GM21515 (cell line): ENCODE data around the gene ARHGAP5.
A peak's percentile ranks its signal among the peaks of the same experiment; 100 is the strongest.

Source experiments
- ATAC-seq: cut with Tn5 transposase; IDR thresholded peaks from one replicate; pipeline ENCODE4 v1.9.1; 2021; ENCODE audit not compliant: unreplicated experiment

The ARHGAP5 gene, protein sequence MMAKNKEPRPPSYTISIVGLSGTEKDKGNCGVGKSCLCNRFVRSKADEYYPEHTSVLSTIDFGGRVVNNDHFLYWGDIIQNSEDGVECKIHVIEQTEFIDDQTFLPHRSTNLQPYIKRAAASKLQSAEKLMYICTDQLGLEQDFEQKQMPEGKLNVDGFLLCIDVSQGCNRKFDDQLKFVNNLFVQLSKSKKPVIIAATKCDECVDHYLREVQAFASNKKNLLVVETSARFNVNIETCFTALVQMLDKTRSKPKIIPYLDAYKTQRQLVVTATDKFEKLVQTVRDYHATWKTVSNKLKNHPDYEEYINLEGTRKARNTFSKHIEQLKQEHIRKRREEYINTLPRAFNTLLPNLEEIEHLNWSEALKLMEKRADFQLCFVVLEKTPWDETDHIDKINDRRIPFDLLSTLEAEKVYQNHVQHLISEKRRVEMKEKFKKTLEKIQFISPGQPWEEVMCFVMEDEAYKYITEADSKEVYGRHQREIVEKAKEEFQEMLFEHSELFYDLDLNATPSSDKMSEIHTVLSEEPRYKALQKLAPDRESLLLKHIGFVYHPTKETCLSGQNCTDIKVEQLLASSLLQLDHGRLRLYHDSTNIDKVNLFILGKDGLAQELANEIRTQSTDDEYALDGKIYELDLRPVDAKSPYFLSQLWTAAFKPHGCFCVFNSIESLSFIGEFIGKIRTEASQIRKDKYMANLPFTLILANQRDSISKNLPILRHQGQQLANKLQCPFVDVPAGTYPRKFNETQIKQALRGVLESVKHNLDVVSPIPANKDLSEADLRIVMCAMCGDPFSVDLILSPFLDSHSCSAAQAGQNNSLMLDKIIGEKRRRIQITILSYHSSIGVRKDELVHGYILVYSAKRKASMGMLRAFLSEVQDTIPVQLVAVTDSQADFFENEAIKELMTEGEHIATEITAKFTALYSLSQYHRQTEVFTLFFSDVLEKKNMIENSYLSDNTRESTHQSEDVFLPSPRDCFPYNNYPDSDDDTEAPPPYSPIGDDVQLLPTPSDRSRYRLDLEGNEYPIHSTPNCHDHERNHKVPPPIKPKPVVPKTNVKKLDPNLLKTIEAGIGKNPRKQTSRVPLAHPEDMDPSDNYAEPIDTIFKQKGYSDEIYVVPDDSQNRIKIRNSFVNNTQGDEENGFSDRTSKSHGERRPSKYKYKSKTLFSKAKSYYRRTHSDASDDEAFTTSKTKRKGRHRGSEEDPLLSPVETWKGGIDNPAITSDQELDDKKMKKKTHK (N-terminal part only)

DNA sequence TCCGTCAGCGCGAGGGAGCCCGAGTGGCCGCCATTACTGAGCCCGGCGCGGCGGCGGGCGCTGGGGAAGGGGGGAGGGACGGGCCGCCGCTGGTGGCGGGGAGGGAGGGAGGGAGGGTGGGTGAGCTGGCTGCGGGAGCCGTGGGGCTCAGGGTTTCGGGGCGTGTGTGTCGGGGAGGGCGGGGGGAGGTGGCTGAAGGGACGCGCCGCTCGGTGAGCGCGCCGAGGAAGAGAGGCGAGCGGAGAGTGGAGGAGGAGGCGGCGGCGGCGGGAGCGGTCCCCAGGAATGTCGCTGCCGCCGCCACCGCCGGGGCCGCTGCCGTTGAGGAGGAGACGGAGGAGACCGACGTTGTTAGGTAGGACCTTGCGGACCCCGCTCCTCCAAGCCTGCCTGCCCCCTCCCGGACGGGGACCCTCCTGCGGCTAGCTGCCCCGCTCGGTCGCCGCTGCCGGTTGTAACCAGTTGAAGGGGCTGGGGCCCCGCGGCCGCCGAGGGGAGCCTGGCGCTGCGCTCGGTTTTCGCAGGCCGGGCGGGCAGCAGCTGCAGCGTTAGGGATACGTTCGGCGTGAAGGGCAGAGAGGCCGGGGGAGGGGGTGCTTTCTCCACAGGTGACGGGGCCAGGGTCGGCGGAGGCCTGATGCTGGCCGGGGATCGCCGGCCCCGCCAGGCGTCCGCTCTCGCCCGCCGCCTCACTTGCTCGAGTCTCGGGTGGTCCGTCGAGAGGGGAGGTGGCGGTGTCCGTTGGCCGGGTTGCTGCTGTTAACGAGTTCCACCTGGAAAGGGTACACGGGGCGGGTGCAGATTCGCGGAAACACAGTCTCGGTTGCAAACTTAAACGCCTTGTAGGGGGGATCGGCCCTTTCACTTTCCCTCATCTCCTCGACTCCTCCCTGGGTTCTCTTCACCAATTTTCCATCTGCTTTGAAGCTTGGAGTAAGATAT, at the start of gene ARHGAP5:
TSS of gene ARHGAP5 (plus strand) at position 224 of the 942 bp plus-strand sequence. CDS start 13,366 bp downstream, outside the sequence.
- peak; percentile 44 for ATAC-seq

DNA sequence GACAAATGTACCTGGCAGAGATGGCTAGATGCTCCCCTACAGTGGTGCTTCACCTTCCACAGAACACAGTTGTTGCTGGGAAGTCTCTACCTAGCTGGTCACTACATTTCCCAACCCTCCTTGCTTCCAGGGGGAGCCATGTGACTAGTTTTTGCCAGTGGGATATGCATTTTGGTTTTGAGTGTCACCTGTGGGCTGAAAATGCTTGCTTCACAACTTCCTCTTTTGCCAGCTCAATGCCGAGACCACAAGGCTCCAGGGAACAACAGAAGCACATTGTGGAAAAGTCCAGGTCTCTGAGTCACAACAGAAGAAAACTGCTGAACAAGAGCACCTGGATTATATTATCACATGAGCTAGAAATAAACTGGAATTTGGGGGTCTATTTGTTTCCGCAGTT, 48.5 kb upstream of the ARHGAP5 start:
- no peak for ATAC-seq

DNA sequence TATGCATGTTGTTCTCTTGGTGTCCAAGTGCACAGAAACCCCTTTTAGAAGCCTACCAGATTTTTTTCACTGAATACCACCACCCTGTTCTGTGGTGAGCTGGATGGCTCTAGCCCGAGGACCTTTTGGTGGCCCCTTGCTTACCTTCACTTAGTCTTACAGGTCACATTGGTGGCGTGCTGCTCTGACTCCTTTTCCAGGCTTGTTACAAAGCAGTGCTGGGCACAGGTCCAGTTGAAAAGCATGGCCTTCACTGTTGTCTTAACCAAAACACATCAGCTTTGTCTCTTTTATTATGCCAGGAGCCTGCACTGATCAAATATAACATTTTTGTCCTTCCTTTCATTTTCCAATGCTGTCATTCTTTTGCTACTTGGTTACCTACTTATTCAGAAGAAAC, 43.6 kb upstream of the ARHGAP5 start:
- no peak for ATAC-seq

DNA sequence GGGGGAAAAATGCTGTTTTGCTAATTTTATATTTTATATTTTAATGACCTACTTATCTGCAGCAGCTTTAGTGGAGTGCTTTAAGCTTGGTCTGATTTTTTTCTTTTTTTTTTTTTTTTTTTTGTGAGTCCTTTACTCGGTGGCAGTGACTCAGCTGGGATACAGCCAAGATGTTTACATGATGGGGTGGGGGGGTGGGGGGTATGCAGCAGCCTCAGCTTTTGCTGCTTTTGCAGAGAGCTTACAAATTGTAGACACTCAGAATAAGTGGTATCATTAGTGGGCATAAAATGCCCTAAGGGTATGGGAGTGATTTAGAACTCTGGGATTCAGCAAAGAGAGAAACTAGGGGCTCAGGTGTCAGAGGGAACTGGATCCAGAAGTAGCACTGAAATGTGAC, 38.2 kb upstream of the ARHGAP5 start:
- ATAC-seq: no peak

DNA sequence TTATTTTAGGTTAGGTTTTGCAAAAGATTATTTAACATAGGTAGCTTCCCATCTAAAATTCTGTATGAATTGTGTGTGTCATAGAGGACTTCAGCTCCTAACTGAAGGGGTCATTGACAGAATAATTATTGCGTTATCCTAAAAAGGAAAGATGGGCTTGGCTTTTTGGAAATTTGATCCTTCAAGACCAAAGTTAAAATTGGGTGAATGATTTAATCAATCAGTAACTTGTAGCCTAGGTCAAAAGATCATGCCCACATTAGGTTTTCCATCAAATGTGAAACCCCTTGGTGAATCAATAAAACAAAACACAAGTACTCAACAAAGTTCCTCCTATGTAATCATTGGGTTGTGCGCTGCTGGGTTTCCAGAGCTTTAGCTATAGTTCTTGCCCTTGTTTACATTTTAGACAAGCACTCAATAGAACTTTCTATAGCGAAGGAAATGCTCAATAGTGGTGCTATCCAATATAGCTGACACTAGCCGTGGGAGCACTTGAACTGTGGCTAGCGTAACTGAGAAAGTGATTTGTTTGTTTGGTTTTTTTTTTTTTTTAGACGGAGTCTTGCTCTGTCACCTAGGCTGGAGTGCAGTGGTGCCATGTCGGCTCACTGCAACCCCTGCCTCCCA, 37.6 kb upstream of the ARHGAP5 start:
- ATAC-seq: no peak

DNA sequence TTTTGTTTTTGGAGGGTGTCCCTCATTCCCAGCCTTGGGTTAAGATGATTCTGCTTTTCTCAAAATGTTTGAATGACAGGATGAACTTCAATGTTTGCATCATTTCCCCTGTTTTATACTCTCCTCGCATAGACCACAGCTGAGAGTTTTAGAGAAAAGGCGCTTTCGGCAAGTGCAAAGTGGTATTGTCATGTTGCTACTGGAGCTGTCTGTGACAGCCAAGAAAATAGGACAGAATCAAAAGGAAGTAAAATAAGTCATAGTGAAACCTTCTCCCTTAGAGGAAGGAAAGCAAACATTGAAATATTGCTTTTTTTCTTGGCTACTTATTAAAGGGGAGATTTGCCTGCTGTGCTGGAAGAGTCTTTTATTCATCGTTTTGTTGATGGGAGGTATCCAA, 33.5 kb upstream of the ARHGAP5 start:
- no peak for ATAC-seq

DNA sequence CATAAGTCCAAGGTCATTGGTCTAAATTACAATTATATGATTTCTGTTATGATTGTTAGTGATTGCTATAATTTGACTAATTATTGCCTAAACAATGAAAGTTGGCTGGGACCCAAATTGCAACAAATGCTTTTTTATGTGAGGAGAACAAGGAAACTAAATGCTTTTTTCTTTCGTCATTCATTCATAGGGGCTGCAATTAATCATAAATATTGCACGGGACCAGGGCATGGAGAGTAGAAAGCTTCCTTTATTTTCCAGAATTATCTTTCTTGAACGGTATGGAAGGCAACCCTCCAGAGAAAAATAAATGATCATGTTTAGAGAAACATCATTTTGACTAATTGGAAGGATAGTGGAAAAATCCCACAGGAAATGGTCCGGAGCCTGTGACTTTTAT, 32.6 kb upstream of the ARHGAP5 start:
- ATAC-seq: no peak

DNA sequence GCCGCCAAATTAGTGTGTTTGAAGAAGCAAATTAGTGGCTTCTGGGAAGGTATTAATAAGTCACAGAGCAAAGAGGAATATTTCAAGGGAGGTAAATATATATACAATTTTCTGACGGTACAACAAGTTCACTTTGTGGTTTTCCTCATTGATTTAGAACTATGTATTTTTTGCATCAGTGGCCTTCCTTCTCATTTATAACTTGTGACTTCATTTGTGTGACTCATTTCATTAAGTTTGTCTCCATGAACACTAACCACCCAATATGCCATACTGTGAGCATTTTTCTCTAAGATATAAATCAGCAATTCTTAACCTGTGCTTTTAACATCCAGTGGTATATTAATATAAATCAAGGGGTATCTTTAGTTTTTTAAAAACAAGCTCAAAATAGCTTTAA, 29.3 kb upstream of the ARHGAP5 start:
- ATAC-seq: no peak

DNA sequence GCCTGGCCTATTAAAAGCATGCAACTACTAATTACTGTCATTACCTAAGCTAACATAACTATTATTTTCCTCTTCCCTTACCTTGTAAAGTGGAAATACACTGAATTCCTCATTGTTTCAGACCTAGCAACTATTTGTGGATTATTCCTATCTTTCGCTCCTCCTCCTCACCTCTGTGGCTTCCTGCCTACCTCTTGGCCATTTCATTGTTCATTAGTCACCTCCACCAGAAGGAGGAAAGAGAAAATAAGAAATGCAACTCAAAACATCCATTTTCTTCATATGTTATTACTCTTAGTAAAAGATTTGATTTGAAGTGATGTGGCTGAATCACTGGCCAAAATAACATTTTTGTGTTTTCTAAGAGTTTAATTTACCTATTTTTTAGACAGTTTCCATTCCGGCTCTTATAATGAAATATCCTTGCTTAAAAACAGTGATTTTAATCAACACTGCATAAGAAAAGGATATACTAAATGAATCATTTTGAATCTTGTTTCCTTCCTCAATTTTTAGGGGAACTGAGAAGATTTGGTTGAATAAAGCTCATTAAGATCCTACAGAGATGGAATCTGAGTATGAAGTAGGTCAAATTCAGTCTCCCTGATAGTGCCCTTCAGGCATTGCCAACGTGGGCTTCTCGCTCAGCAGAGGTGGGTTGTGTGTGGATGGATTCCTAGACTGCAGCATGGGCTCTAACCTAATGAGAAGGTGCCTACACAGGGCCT, 27.6 kb upstream of the ARHGAP5 start:
- no peak for ATAC-seq

DNA sequence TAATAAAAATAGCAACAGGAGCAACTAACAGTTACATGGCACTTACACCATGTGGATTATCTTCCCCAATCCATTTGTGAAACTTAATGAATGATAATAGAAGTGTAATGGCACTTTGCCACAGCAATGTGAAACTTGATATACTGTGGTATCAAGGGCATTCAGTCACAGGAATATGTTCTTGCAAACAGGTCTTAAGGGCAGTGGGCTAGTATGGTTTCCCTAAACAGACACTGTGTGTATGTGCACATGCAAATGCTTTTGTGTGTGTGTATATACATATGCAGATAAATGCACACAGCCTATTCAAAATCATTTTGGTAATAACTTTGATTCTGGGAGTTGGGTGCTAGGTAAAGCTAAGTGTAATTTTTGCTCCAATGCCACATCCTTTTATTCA, 26.2 kb upstream of the ARHGAP5 start:
- no peak for ATAC-seq

DNA sequence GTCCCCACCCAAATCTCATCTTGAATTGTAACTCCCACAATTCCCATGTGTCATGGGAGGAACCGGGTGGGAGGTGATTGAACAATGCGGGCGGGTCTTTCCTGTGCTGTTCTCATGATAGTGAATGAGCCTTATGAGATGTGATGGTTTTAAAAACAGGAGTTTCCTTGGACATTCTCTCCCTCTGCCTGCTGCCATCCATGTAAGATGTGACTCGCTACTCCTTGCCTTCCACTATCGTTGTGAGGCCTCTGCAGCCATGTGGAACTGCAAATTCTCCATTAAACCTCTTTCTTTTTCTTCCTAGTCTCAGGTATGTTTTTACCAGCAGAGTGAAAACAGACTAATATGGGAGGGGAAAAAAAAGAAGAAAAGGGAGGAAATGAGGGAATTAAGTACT, 22.6 kb upstream of the ARHGAP5 start:
- no peak for ATAC-seq

DNA sequence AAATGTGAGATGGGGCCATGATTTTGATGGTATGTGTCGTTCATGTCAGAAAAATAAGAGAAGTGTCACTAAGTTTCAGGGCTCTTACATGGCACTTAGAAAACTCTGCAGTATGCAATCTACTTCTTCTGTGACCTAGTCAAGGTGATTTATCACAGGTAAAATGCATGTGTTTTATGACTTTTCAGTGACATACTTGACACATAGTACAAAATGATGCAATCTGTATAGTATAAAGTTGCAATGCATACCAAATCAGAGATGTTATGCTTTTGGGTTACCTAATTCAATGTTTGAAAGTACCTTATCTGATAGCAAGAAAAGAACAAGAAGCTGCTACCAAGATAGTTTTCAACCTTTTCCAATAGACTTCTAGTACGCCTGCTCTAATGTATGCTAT, 21.9 kb upstream of the ARHGAP5 start:
- no peak for ATAC-seq

DNA sequence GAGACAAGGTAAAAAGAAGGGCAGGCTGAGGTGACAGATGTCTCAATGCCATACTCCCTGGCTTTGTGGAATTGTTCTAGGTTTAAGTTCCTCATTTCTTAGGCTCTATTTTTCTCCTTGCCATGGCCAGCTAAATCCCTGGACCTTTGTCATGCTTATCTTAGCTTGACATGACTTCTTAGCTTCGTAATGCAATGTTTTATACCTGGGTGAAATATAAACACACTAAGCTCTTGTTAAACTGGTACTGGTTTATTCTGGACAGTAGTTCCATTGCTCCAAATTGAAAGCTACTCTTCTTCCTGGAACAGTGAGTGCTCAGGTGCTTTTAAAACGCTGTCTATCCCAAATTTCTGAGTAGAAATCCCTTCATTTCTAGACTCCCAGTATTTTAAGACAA, 17.4 kb upstream of the ARHGAP5 start:
- no peak for ATAC-seq

DNA sequence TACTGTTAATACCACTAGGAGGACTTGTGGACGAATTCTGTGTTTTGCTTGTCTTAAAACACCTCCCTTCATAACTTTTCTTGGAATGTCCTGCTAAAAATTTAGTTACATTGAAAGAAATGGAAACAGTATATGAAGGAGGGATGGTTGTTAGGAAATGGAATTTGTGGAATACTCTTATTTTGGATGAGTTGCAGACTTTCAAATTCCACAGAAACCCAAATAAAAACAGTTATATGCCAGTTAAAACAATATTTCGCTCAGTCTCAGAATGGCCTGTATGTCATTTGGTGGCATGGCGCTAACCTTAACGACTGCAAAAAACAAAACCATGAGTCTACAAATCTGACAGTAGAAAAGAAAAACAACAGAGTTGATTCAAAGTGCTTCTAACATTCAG, 12.2 kb upstream of the ARHGAP5 start:
- ATAC-seq: no peak

DNA sequence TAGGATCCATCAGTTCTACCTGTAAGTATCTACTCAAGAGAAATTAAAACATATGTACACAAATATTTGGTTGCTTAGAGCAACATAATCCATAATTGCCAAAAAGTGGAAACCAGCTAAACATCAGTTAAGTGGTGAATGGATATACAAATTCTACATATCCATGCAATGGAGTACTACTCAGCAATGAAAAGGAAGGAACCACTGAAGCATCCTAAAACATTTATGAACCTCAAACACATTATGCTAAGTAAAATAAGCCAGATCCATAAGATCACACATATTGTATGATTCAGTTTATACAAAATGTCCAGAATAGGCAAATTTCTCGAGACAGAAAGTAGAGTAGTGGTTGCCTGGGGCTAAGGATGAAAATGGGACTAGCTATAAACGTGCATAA, 8.4 kb upstream of the ARHGAP5 start:
- ATAC-seq: no peak

DNA sequence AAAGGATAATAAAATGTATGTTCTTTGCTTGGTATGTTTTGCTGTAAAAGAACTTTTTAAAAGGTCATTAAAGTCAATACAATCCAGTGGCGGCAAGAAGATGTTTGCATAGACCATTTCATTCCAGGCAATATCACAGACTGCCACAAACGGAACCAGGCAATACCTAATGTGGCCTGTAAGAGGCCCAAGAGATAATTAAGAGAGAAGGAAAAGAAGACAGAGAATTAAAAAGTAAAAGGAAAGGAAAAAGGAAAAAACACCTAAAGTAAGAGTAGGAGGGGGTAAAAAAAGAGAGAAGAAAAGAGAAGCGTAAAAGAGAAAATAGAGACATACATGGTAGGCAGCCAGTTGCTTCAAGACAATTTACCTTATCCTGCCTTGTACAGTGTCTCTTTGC, 6.8 kb upstream of the ARHGAP5 start:
- no peak for ATAC-seq

DNA sequence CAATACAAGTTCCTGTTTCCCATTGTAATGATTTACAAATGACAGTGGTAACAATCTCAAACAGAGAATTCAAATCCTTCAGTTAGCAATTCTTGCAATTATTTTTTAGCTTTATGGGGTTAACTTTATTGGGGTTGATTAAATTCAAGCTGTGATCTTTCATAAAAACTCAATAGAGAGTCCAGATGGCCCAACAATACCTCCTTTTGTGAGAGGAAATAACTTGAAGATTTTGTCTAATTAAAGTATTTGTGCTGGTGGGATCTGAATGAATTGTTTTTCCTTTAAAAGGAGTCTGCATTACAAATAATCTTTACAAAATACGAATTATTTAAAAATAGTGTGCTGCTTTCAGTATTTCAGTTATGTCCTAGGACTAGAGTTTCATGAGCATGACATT, 4.4 kb upstream of the ARHGAP5 start:
- no peak for ATAC-seq

DNA sequence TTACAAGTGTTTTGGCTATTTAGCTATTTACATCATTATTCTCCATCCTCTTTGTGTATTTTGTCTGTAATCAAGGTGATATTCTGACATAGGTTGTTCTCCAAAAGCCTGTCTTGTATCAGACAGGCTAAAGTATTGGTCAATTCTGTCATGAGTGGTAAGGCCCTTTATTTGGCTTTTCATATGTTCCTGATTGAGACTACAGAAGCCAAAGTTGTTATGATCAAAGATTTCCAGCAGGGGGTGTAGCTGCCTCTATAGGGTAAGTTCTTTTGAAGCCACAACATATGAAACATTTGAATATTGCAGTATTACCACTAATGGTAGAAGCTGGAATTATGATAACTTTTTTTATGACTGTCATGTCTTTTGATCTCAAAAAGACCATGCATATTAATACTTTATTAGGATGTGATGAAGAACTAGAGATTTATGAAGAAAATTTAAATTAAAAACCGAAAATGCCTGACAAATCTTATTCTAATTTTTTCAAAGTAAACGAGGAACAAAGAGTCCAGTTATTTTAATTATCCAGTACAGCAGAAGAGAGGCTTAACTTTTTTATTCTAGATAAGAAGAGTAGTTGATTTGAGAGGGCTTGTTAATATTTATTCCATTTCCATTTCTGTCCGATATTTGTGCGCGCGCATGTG, 3.4 kb upstream of the ARHGAP5 start:
- ATAC-seq: no peak
